Fibroblast of lung (primary cell): Measurements from ENCODE around the gene PSEN1. TPM values are rescaled to one million over a fixed set of nuclear protein-coding genes. Genes with fewer than 3 reads are reported as not detected.

Source experiments
- DNase-seq, 2 donors: peaks; one replicate each; pipeline versions ENCODE4 v3.0.0 to v3.0.0-alpha.2; 2010; ENCODE audit warnings: low read depth in 2 of 2
- H2AFZ ChIP-seq: 2 replicates; pipeline ENCODE4 v1.5.1; 2012; ENCODE audit warnings: low read length, control low read depth, inconsistent platforms
- H3K27ac ChIP-seq: 2 replicates; pipeline ENCODE4 v1.5.1; 2011; ENCODE audit warnings: low read length, control low read depth; ENCODE audit not compliant: insufficient read depth
- H3K27me3 ChIP-seq: 2 replicates; pipeline ENCODE4 v1.5.1; 2011; ENCODE audit warnings: mild to moderate bottlenecking, low read length; ENCODE audit not compliant: control insufficient read depth, insufficient read depth
- H3K36me3 ChIP-seq: 2 replicates; pipeline ENCODE4 v1.5.1; 2011; ENCODE audit warnings: low read length; ENCODE audit not compliant: control insufficient read depth, insufficient read depth
- H3K4me1 ChIP-seq: 2 replicates; pipeline ENCODE4 v1.5.1; 2011; ENCODE audit warnings: low read length; ENCODE audit not compliant: control insufficient read depth, insufficient read depth; ENCODE audit errors: extremely low read depth
- H3K4me2 ChIP-seq: 2 replicates; pipeline ENCODE4 v1.5.1; 2011; ENCODE audit warnings: low read length, control low read depth; ENCODE audit not compliant: insufficient read depth; ENCODE audit errors: extremely low read depth
- H3K4me3 ChIP-seq, 4 experiments: fragments of 200-600 bp in 1 of 4; sonication (generic) in 1 of 4; replicated peaks in 1 of 4; 2 replicates each; pipeline ENCODE4 v1.5.1; 2011 to 2016; ENCODE audit warnings: low read length in 4 of 4, low read depth in 3 of 4, mild to moderate bottlenecking in 3 of 4, control low read depth in 2 of 4, inconsistent platforms in 1 of 4, mixed read lengths in 1 of 4; ENCODE audit not compliant: insufficient read depth in 1 of 4; ENCODE audit errors: control extremely low read depth in 1 of 4
- H3K79me2 ChIP-seq: 2 replicates; pipeline ENCODE4 v1.5.1; 2012; ENCODE audit warnings: mild to moderate bottlenecking, low read length, inconsistent platforms; ENCODE audit not compliant: control insufficient read depth, insufficient read depth
- H3K9ac ChIP-seq: 2 replicates; pipeline ENCODE4 v1.5.1; 2011; ENCODE audit warnings: mild to moderate bottlenecking, low read length, control low read depth; ENCODE audit not compliant: insufficient read depth
- H3K9me3 ChIP-seq: 2 replicates; pipeline ENCODE4 v1.5.1; 2012; ENCODE audit warnings: low read depth, low read length; ENCODE audit not compliant: control insufficient read depth, insufficient read depth
- H4K20me1 ChIP-seq: 2 replicates; pipeline ENCODE4 v1.5.1; 2011; ENCODE audit warnings: low read length; ENCODE audit not compliant: control insufficient read depth, insufficient read depth; ENCODE audit errors: extremely low read depth
- EZH2 ChIP-seq: IDR thresholded peaks from 2 replicates; pipeline ENCODE4 v1.5.1; 2012; ENCODE audit warnings: low read length, control low read depth, mild to moderate bottlenecking; ENCODE audit errors: missing control alignments
- polyA plus RNA-seq, 2 donors: library from polyadenylated mRNA; depleted of rRNA in 1 of 2; stranded (reverse) in 1 of 2; unstranded in 1 of 2; fragments of >200 nt; gene quantifications; 2 replicates each; pipeline ENCODE4 v1.2.1, GENCODE V29; 2011 to 2012; ENCODE audit warnings: missing spikeins in 1 of 2
- total RNA-seq: library from RNA; depleted of rRNA; stranded (reverse); fragments of >200 nt; gene quantifications from 2 replicates; pipeline ENCODE4 v1.2.1, GENCODE V29; 2014
- TF ChIP-seq, protein P1 (sequence below), 2 donors: IDR thresholded peaks in 1 of 2; conservative IDR thresholded peaks in 1 of 2; 1 replicate in 1 of 2; 2 replicates in 1 of 2; pipeline ENCODE4 v1.5.1; 2011 to 2012; ENCODE audit warnings: low read length in 2 of 2, control low read depth in 1 of 2, inconsistent platforms in 1 of 2, low read depth in 1 of 2, mild to moderate bottlenecking in 1 of 2

The PSEN1 gene
- total and polyA plus RNA-seq, 2 donors (not counting 1 experiment from before 2014, with no cell fraction given), result 22.0 to 53.7 TPM

DNA sequence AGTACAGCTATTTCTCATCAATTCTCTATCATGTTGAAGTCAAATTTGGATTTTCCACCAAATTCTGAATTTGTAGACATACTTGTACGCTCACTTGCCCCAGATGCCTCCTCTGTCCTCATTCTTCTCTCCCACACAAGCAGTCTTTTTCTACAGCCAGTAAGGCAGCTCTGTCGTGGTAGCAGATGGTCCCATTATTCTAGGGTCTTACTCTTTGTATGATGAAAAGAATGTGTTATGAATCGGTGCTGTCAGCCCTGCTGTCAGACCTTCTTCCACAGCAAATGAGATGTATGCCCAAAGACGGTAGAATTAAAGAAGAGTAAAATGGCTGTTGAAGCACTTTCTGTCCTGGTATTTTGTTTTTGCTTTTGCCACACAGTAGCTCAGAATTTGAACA is 83.8 kb downstream of the PSEN1 start:
- TF ChIP-seq, protein P1, sequence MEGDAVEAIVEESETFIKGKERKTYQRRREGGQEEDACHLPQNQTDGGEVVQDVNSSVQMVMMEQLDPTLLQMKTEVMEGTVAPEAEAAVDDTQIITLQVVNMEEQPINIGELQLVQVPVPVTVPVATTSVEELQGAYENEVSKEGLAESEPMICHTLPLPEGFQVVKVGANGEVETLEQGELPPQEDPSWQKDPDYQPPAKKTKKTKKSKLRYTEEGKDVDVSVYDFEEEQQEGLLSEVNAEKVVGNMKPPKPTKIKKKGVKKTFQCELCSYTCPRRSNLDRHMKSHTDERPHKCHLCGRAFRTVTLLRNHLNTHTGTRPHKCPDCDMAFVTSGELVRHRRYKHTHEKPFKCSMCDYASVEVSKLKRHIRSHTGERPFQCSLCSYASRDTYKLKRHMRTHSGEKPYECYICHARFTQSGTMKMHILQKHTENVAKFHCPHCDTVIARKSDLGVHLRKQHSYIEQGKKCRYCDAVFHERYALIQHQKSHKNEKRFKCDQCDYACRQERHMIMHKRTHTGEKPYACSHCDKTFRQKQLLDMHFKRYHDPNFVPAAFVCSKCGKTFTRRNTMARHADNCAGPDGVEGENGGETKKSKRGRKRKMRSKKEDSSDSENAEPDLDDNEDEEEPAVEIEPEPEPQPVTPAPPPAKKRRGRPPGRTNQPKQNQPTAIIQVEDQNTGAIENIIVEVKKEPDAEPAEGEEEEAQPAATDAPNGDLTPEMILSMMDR (conservative IDR thresholded peaks at IDR 0.05 in 1 of 2, IDR thresholded peaks at IDR 0.05 in 1 of 2; ENCODE audit: low read depth in 1 of 2, low read length in 2 of 2), result no peak
- no peak for TF ChIP-seq EZH2
- H3K9ac ChIP-seq, result no peak overlapping the region
- DNase-seq, result no peak

DNA sequence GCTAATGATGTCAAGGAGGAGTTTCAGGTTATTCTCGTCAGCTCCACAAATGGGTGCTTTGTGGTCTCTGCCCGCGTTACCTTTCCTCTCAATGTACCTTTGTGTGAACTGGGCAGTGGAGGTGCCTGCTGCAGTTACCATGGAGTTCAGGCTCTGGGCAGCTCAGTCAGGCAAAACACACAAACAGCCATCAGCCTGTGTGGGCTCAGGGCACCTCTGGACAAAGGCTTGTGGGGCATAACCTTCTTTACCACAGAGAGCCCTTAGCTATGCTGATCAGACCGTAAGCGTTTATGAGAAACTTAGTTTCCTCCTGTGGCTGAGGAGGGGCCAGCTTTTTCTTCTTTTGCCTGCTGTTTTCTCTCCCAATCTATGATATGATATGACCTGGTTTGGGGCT is 84.3 kb downstream of the PSEN1 start:
- Histone ChIP-seq H3K4me3 (no peak overlapping the region), H3K36me3 (peaks cover 6% of the 10 kb centered on the region), H3K9me3 (no peaks in the 10 kb centered on the region), H3K4me1 (peaks cover 3% of the 10 kb centered on the region), H3K79me2 (no peaks in the 10 kb centered on the region), H3K27ac (no peak overlapping the region), H3K4me2 (no peak overlapping the region), H3K27me3 (no peaks in the 10 kb centered on the region), H4K20me1 (no peaks in the 10 kb centered on the region), H2AFZ (no peak overlapping the region), H3K9ac (no peak overlapping the region)
- no peak for DNase-seq
- TF ChIP-seq, protein P1 (conservative IDR thresholded peaks at IDR 0.05 in 1 of 2, IDR thresholded peaks at IDR 0.05 in 1 of 2; ENCODE audit: low read depth in 1 of 2, low read length in 2 of 2), result no peak
- no peak for TF ChIP-seq EZH2

More for the DNA sequence above, 83.8 kb downstream of the PSEN1 start:
- H3K27ac ChIP-seq, result no peak overlapping the region
- no peak overlapping the region for H3K4me2 ChIP-seq
- H3K9me3 ChIP-seq, result no peaks in the 10 kb centered on the region
- no peaks in the 10 kb centered on the region for H4K20me1 ChIP-seq
- H3K36me3 ChIP-seq, result peaks cover 6% of the 10 kb centered on the region
- H3K4me1 ChIP-seq, result peaks cover 3% of the 10 kb centered on the region
- no peak overlapping the region for H2AFZ ChIP-seq
- H3K79me2 ChIP-seq, result no peaks in the 10 kb centered on the region
- no peak overlapping the region for H3K4me3 ChIP-seq
- no peaks in the 10 kb centered on the region for H3K27me3 ChIP-seq

DNA sequence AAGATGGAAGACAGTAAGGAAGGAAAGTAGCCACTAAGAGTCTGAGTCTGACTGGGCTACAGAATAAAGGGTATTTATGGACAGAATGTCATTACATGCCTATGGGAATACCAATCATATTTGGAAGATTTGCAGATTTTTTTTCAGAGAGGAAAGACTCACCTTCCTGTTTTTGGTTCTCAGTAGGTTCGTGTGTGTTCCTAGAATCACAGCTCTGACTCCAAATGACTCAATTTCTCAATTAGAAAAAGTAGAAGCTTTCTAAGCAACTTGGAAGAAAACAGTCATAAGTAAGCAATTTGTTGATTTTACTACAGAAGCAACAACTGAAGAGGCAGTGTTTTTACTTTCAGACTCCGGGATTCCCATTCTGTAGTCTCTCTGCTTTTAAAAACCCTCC is 85.6 kb downstream of the PSEN1 start:
- Histone ChIP-seq H3K36me3 (peaks cover 4% of the 10 kb centered on the region), H3K79me2 (no peaks in the 10 kb centered on the region), H3K4me2 (no peak overlapping the region), H3K27ac (no peak overlapping the region), H3K9ac (no peak overlapping the region), H4K20me1 (no peaks in the 10 kb centered on the region), H3K4me1 (peaks cover 3% of the 10 kb centered on the region), H3K27me3 (no peaks in the 10 kb centered on the region), H3K4me3 (no peak overlapping the region), H3K9me3 (no peaks in the 10 kb centered on the region), H2AFZ (no peak overlapping the region)
- no peak for TF ChIP-seq EZH2
- TF ChIP-seq, protein P1 (conservative IDR thresholded peaks at IDR 0.05 in 1 of 2, IDR thresholded peaks at IDR 0.05 in 1 of 2; ENCODE audit: low read depth in 1 of 2, low read length in 2 of 2), result no peak
- DNase-seq, result peak in 1 of 2 donors; percentile 50
